HG03457 (cell line): Measurements from ENCODE around the gene PPEF2.

Source experiments
- ATAC-seq: cut with Tn5 transposase; IDR thresholded peaks from one replicate; pipeline ENCODE4 v1.9.1; 2021; ENCODE audit warnings: moderate number of reproducible peaks; ENCODE audit not compliant: unreplicated experiment

PPEF2 gene

GRCh38 chr4:75834772-75835154, 67.5 kb downstream of the PPEF2 start:
- ATAC-seq = no peak

GRCh38 chr4:75834095-75834771, 68.0 kb downstream of the PPEF2 start:
- no peak for ATAC-seq

- ATAC-seq = no peak
Observed at GRCh38 chr4:75831856-75832405, 70.3 kb downstream of the PPEF2 start.

GRCh38 chr4:75830906-75831305, 71.3 kb downstream of the PPEF2 start:
- no peak for ATAC-seq

DNA sequence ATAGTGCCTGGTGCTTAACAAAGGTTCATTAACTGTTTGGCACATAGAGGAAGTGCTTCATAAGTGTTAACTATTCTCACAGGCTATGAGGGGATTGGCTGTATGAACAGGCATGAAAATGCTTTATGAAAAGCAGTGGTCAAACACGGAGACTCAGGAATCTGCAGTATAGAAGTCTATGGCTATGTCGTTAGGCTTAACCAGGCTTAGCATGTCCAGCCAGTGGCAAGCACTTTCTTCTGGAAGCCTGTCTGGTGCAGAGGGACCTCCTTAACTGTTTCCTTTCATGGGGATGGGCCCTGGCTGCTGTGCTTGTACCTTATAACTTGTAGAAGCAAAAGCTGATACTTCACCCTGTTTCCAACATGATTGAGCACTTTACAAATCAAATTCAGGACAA, 78.4 kb downstream of the PPEF2 start:
- ATAC-seq = no peak

- no peak for ATAC-seq
Observed at GRCh38 chr4:75822416-75822815, 79.8 kb downstream of the PPEF2 start.

- ATAC-seq = no peak
Observed at GRCh38 chr4:75821966-75822365, 80.3 kb downstream of the PPEF2 start.

DNA sequence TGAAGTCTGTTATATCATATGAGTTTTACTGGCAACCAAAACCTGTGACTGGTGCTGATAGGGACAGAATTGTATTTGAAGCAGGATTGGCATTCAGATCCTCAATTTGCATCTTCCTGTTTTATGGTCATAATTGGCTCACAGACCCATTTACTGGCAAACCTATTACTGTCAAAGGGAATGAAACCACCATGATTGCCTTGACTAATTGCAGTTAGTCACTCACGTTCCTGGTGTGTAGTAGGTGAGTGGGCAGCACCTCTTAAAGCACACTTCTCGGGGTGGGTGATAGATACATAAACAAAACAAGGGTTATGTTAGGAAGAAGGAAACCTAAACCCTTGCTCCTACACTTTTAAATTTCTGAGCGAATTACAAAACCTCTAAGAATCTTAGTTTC, 81.0 kb downstream of the PPEF2 start:
- ATAC-seq = no peak

DNA sequence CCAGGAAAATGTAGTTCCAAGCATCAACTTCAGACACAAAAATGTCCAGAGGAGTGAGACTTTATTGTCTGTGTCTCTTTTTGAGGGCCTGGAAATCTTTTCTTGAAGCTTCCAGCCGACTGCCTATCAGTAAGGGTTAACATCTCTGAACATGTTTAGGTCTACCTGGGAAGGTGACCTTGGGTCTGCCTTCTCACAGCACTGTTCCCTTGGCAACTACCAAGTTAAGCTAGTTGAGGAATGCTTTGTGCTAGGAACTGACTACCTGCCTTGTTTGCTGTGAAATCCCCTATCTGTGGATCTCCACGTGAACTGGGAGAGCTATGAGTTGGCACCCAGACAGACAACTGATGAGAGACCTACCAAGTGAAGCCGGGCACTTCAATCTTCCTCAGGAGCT, 81.6 kb downstream of the PPEF2 start:
- no peak for ATAC-seq

DNA sequence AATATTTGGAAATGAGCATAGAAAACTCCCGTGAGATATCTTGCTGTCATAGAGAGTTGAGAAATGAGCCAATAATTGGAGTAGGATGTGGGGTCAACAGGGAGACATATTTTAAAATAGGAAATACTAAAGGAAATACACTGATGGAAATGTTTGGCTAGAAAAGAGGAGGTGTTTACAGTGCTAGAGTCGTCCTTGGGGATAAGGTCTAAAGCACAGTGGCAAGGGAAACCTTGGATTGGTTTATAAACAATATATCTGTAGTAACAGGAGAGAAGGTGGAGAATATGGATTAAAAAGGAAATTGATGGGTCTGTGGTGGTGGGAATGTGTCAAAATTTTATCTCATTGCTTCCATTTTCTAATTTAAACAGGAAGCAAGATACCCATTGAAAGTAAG, 82.1 kb downstream of the PPEF2 start:
- ATAC-seq = no peak

DNA sequence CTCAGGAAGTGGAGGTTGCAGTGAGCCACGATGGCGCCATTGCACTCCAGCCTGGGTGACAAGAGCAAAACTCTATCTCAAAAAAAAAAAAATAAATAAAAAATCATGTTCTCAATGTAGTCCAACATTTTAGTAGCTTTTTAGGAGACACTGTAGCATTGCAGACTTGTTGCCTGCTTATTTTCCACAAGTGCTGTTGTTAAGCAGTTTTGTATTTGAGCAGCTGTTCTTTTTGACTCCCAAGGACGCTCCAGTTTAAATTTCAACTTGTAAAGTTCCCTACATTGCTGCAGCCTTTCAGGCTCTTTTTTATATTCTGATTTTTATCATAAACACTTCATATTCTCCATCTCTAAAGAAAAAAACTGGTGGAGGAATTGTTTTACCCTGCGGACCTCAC, 83.1 kb downstream of the PPEF2 start:
- no peak for ATAC-seq

DNA sequence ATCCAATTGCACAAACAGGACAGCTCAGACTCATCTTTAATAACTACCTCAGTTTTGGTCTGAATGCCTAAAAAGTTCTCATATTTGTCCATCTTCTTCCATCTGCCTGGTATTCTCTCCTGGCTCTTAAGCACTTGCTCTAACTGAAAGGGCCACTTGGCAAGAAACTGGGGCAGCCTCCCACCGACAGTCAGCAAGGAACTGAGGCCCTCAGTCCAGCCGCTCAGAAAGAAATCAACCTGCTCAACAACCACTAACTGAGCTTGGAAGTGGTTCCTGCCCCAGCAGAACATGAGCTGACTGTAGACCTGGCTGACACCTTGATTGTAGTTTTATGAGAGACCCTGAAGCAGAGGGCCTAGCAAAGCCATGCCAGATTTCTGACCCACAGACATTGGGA, 84.4 kb downstream of the PPEF2 start:
- ATAC-seq = no peak
